GM10266 (cell line): ENCODE results near the gene SMARCB1.

Experiments used
- DNase-seq: peaks from one replicate; pipeline ENCODE4 v3.0.0; 2012; ENCODE audit errors: extremely low spot score
- CTCF ChIP-seq: IDR thresholded peaks from 2 replicates; pipeline ENCODE4 v1.5.1; 2012; ENCODE audit warnings: mild to moderate bottlenecking, low read depth; ENCODE audit not compliant: control insufficient read depth, insufficient read depth; ENCODE audit errors: missing control alignments

The SMARCB1 gene

GRCh38 chr22:23806837-23807236 lies 20.1 kb downstream of the SMARCB1 start:
- TF ChIP-seq CTCF, result no peak
- DNase-seq, result no peak

- no peak for DNase-seq
- TF ChIP-seq CTCF, result no peak
Observed at GRCh38 chr22:23812378-23812777, 25.6 kb downstream of the SMARCB1 start.

GRCh38 chr22:23815541-23816155 lies 28.9 kb downstream of the SMARCB1 start:
- DNase-seq, result no peak
- no peak for TF ChIP-seq CTCF

- TF ChIP-seq CTCF, result no peak
- no peak for DNase-seq
Observed at GRCh38 chr22:23816156-23816976, 29.6 kb downstream of the SMARCB1 start.

- no peak for TF ChIP-seq CTCF
- no peak for DNase-seq
Observed at GRCh38 chr22:23817146-23817545, 30.4 kb downstream of the SMARCB1 start.

- DNase-seq, result no peak
- no peak for TF ChIP-seq CTCF
Observed at GRCh38 chr22:23818541-23818940, 31.8 kb downstream of the SMARCB1 start.

GRCh38 chr22:23820748-23821211 lies 34.0 kb downstream of the SMARCB1 start:
- TF ChIP-seq CTCF, result no peak

More at GRCh38 chr22:23820748-23821211, 34.0 kb downstream of the SMARCB1 start:
- no peak for DNase-seq
